Putamen (tissue), 1 donor: ENCODE results near the gene DUOX1.
"Not testable (repeated sequence)": the region's sequence is repeated elsewhere in the genome, so short reads cannot be mapped to it uniquely, and the experiment has no call there.

Experiments
- DNase-seq: peaks from one replicate; pipeline ENCODE4 v3.0.0-alpha.2; 2016; ENCODE audit warnings: low spot score

The DUOX1 gene

DNA sequence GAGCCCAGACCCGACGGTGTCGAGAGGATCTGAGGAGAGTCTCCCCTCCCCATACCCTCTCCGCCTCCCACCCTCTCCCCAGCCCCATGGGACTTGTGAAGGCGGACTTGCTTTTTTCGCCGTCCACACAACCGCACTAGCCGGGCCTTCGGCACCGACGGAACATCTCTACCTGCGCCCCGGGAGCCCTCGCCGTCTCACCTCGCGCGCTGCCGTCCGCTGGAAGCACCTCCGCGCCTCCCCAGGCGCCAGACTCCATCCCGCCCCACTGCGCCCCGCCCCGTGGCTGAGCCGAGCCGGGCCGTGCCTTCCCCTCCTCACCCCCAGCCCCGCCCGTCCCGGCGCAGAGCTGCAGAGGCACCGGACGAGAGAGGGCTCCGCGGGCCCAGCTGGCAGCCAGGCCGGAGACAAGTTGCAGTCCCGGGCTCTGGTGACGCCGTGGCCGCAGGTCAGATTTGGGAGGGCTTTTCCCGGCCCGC lies at the start of gene DUOX1, which contains the start of gene DUOXA1:
TSS of gene DUOX1 (plus strand) at position 344 of the 479 bp plus-strand sequence. CDS start 1,973 bp downstream, outside the sequence.
TSS of gene DUOXA1 (minus strand) at position 229 of the 479 bp plus-strand sequence. CDS start 6,865 bp downstream, outside the sequence.
- no peak for DNase-seq

DNA sequence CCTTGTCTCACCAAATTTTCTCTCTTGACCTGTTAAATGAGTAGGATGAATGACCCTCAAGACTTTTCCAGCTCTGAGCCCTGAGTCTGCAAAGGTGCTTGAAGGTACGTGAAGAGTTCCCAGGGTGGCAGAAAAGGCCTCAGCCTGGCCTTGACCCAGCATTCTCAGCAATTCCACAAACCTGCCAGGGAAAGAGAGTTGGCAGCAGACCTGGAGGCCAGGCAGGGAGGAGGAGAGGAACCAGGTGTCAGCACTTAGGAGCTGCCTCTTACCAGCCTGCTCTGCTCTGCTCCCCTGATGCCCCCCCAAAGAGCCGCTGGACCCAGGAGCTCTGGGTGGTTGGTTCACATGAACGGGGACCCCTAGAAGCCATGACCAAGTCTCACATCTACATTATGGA lies 49.2 kb upstream of the DUOX1 start:
- not testable (repeated sequence) for DNase-seq

DNA sequence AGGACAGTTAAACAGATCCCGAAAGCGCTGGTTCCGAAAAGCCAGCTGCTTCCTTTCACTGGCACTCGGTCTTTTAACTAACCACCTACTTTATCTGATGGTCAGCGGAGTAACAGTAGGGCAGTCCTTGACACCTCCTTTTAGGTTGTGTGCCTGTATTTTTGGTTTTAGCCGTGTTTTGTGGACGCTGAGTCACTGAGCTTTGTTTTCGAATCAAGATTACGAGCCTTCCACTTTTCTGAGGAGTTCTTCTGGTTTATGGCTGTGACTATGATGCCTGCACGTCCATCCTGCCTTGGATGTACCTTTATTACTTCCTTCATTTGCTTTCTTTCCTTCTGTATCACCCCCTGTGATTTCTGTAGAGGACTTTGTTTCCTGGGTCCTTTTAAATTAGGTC lies 47.4 kb upstream of the DUOX1 start:
- not testable (repeated sequence) for DNase-seq

GRCh38 chr15:45083223-45083622 lies 46.6 kb upstream of the DUOX1 start:
- DNase-seq, result no peak

GRCh38 chr15:45084163-45084562 lies 45.6 kb upstream of the DUOX1 start:
- DNase-seq, result no peak

GRCh38 chr15:45087513-45087912 lies 42.3 kb upstream of the DUOX1 start:
- DNase-seq, result no peak

- DNase-seq, result no peak
Measured at GRCh38 chr15:45088801-45089711, 40.7 kb upstream of the DUOX1 start.

DNA sequence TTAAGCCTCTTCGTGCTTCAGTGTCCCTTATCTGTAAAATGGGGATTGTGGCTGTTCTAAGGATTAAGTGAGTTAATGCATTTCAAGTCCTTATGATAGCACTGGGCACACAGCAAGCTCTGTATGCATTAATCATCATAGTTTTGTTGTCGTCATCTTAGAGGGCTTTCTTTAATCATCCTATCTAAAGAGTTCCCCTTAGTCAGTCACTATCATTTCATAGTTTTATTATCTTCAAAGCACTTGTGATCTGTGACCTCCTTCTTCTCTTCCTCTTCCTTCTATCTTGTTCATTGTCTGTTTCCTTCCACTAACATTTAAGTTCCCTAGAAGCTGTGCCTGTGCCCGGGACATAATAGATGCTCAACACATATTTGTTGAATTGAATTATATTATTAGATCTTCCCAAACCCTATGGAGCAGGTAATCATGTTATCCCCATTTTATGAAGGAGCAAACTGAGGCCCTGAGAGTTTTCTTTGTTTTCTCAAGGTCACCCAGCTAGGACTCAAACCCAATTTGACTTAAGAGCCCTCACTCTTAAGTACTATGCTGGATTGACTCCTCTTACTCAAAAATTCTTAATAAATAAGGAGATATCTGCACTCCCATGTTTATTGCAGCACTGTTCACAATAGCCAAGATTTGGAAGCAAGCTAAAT lies 40.0 kb upstream of the DUOX1 start:
- DNase-seq, result no peak

DNA sequence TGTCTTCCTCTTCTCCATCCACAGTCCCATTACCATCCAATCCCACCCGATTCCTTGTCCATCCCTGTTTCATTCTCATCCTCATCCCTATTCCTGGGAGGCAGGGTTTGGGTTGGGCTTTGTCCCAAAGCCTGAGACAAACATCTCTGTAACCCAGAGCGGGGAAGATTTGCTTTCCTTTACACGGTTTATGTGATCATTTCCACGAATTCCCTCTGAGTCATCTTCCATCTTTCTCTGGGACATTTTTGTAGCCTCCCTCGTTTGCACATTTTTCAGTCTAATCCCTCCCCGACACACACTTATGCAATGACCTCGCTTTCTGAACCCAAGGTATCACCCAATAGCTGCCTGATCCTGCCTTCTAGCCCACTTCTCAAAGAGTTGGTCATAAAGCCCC lies 38.6 kb upstream of the DUOX1 start:
- no peak for DNase-seq

DNA sequence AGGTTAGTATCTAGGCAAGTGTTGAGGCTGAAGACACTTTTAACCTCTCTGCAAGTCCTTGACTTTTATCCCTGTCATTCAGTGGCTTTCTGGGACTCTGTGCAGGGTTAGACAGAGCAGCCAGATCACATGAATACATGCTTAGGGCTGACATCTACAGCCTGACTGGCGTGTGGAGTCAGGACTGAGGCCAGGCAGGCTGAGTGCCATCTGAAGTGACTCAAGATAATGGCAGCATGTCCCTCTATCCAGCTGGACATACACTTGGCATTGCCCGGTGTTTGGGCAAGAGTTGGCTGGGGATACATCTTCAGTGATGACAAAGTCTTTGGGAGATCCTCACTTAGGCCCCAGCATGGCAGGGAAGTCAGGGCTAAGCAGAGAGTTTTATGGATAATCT lies 38.2 kb upstream of the DUOX1 start:
- no peak for DNase-seq

DNA sequence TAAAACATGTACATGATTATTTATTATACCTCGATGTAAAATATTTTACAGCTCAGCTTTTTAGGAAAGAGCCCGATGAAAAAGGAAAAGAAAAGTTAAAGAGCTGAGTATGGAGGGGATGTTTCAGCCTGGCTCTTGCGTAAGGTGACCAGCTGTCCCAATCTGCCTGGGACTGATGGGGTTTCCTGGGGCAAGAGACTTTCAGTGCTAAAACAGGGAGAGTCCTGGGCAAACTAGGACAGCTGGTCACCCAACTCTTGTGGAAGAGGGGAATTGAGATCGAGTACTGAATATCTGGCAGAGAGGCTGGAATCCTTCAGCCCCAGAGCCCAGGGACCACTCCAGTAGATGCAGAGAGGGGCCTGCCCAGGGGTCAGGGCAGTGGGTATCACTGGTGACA lies 36.8 kb upstream of the DUOX1 start:
- no peak for DNase-seq

DNA sequence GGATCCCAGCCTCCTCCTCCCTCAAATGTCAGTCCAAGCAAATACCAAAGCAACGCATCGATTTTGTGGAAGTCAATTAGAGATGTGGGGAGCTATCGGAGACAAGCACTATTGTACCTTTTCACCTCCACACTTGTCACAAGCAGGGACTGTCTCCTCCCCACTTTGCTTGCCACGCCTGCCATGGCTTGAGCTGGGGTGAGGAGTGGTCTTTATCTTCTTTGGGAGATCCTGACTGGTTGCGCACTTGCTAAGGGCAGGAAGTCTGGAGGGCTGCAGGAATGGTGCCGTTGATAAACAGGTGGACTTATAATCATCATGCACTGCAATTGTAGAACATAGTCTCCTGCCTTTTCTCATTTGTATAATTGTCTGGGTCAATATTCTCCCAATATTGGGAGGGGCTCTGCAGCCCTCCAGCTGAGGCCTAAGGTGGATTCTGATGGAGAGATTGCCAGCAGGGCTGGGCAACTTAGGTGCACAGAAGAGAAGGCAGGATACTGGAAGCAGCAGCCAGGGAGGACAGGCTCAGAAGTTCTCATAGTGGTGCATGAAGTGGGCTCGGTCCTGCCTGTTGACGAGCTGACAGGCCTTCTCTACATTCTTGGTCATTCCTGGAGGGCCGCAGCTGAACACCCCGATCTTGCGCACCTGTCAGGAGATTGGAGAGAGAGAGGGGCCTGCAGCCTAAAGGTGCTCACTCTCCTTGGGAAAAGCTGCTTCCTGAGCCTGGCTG lies 36.0 kb upstream of the DUOX1 start:
- no peak for DNase-seq

DNA sequence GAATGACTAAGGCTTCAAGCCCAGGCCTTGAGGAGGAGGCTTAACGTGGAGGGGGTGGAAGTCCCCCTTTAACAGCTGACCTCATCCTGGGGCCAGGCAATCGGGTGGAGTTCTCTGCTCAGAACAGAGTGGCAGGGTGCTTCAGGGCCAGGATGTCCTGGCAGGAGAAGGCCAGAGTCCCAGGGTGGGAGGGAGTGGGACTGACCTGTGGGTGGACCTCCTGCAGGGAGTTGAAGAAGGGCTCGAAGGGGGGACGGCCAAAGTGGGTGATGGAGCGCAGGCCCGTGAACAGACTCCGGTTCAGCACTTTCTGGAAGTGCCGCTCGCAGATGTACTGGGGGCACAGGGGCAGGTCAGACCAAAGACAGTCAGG lies 35.5 kb upstream of the DUOX1 start:
- no peak for DNase-seq

GRCh38 chr15:45095661-45096060 lies 34.1 kb upstream of the DUOX1 start:
- DNase-seq, result no peak

DNA sequence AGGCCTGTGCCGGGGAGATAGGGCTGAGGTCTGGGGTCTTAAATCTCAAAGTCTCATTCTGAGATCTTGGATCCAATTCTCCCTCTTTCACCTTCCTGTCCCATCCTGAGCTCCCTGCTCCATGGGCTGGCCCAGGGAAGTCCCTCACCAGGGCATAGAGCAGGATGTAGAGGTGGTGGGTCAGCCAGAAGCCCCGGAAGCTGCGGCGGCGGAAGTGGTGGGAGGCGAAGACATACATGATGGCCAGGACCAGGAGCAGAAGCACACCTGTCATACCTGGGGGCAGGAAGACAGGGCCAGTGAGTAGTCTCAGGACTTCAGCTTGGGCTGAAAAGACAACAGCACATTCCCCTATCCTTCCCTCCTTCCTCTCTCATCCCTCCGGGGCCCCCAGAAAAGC lies 32.3 kb upstream of the DUOX1 start:
- no peak for DNase-seq

GRCh38 chr15:45099549-45100165 lies 30.1 kb upstream of the DUOX1 start:
- DNase-seq, result no peak

- no peak for DNase-seq
Measured at GRCh38 chr15:45100884-45101625, 28.7 kb upstream of the DUOX1 start.

GRCh38 chr15:45101749-45102148 lies 28.0 kb upstream of the DUOX1 start:
- DNase-seq, result no peak

DNA sequence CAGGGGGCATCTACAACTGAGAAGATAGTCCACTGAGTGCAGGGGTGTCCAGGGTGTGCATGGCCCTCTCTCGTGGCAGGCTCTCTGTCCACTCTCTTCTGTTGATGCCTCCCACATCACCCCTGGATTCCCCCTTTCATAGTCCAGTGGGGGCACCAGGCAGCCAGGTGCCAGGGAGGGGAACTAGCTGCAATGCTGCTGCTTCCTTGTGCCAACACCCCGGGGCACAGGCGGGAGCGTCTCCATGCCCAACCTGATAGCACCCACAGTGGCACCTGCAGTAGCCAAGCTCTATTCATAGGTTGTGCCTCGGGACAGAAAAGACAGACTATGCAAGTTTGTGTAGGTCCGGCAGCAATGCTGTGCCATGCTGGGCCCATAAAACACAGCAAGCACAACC lies 27.6 kb upstream of the DUOX1 start:
- no peak for DNase-seq

DNA sequence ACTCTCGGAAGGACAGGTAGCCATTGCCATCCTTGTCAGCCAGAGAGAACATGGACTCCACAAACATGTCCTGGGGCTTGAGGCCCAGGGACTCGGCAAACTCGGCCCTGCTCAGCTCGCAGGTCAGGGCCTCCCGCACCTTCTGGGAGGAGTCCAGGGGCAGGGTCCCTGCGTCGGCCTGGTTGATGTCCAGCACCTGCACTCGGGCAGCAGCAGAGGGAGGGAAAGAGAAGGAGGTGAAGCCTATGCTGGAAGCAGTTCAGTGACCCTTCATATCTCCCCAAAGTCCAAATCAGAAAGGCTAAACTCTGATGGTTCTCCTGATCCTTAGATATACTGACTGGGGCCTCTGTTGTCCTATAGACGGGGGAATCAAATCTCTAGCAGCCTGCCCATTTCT lies 25.6 kb upstream of the DUOX1 start:
- DNase-seq, result not testable (repeated sequence)

GRCh38 chr15:45105586-45105985 lies 24.2 kb upstream of the DUOX1 start:
- DNase-seq, result no peak
